Bronchial epithelial cell (primary cell): ENCODE data around the gene FLYWCH1. TPM values are rescaled to one million over a fixed set of nuclear protein-coding genes. Genes with fewer than 3 reads are reported as not detected.
A peak's percentile ranks its signal among the peaks of the same experiment; 100 is the strongest.

Experiments used
- DNase-seq: peaks from one replicate; pipeline ENCODE4 v3.0.0-alpha.2; 2010; ENCODE audit warnings: low read depth
- FAIRE-seq: peaks from 2 replicates; lab custom pipeline; 2011; peaks lifted over from hg19 to GRCh38; lab: Jason Lieb, UNC
- H3K27me3 ChIP-seq: 2 replicates; pipeline ENCODE4 v1.5.1; 2011; ENCODE audit warnings: low read length; ENCODE audit not compliant: control insufficient read depth, insufficient read depth
- H3K36me3 ChIP-seq: 2 replicates; pipeline ENCODE4 v1.5.1; 2011; ENCODE audit warnings: low read length; ENCODE audit not compliant: control insufficient read depth, insufficient read depth
- H3K4me3 ChIP-seq: 2 replicates; pipeline ENCODE4 v1.5.1; 2011; ENCODE audit warnings: mild to moderate bottlenecking, low read depth, low read length, control low read depth
- CTCF ChIP-seq: IDR thresholded peaks from 2 replicates; pipeline ENCODE4 v1.5.1; 2011; ENCODE audit warnings: mild to moderate bottlenecking, moderate library complexity, low read length, control low read depth, inconsistent platforms; ENCODE audit not compliant: insufficient read depth, severe bottlenecking
- total RNA-seq: library from RNA; depleted of rRNA; stranded (reverse); fragments of >200 nt; gene quantifications from 2 replicates; pipeline ENCODE4 v1.2.1, GENCODE V29; 2014

FLYWCH1 gene
- total RNA-seq, 1 donor from 2014 or later = 41.9 TPM

GRCh38 chr16:2969545-2970521 is 58.1 kb downstream of the FLYWCH1 start:
- peak; percentile 59 for DNase-seq
- no peak for FAIRE-seq
- peak overlapping the region; percentile 69 for H3K4me3 ChIP-seq
- peak; percentile 82 for TF ChIP-seq CTCF
- H3K27me3 ChIP-seq = no peaks in the 10 kb centered on the region
- H3K36me3 ChIP-seq = peaks cover 1% of the 10 kb centered on the region

GRCh38 chr16:2970563-2970962 is 58.8 kb downstream of the FLYWCH1 start:
- no peak for TF ChIP-seq CTCF
- DNase-seq (no peak), FAIRE-seq (no peak)
- no peaks in the 10 kb centered on the region for H3K27me3 ChIP-seq
- H3K36me3 ChIP-seq = peaks cover 1% of the 10 kb centered on the region
- H3K4me3 ChIP-seq = peak overlapping the region; percentile 69

- no peak for TF ChIP-seq CTCF
- Histone ChIP-seq H3K36me3 (peaks cover 1% of the 10 kb centered on the region), H3K4me3 (no peak overlapping the region), H3K27me3 (no peaks in the 10 kb centered on the region)
- no peak for FAIRE-seq
- no peak for DNase-seq
Measured at GRCh38 chr16:2971134-2971984, 59.6 kb downstream of the FLYWCH1 start.

- H3K27me3 ChIP-seq = no peaks in the 10 kb centered on the region
- no peak overlapping the region for H3K4me3 ChIP-seq
- no peak for TF ChIP-seq CTCF
- FAIRE-seq (no peak), DNase-seq (no peak)
- H3K36me3 ChIP-seq = peaks cover 1% of the 10 kb centered on the region
Measured at GRCh38 chr16:2971985-2972784, 60.5 kb downstream of the FLYWCH1 start.

- TF ChIP-seq CTCF = no peak
- FAIRE-seq (no peak), DNase-seq (no peak)
- Histone ChIP-seq H3K4me3 (no peak overlapping the region), H3K36me3 (peaks cover 1% of the 10 kb centered on the region), H3K27me3 (no peaks in the 10 kb centered on the region)
Measured at GRCh38 chr16:2973093-2973492, 61.4 kb downstream of the FLYWCH1 start.
